ENCODE results near the gene IL5.
A peak's percentile ranks its signal among the peaks of the same experiment; 100 is the strongest.
"Not testable (repeated sequence)": the region's sequence is repeated elsewhere in the genome, so short reads cannot be mapped to it uniquely, and the experiment has no call there.

The IL5 gene

GRCh38 chr5:132543472-132544201, at the start of gene IL5:
Gene IL5 (minus strand): TSS chr5:132543522. CDS start chr5:132543478, 44 bp downstream.
- no peak for DNase-seq

GRCh38 chr5:132592521-132592920, 49.2 kb upstream of the IL5 start:
- DNase-seq, result no peak

GRCh38 chr5:132591145-132591544, 47.8 kb upstream of the IL5 start:
- DNase-seq, result no peak

DNA sequence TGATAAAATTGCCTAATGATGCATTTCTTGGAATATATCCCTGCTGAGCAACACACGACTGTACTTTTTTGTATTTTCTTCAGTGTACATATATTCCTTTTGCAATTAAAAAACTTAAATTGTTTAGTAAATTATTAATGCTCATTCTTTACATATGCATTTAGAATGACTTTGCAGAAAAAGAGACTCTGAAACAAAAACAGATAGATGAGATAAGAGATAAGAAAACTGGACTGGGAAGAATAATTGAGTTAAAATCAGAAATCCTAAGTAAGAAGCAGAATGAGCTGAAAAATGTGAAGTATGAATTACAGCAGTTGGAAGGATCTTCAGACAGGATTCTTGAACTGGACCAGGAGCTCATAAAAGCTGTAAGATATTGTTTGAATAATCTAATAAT, 46.1 kb upstream of the IL5 start:
- no peak for DNase-seq

DNA sequence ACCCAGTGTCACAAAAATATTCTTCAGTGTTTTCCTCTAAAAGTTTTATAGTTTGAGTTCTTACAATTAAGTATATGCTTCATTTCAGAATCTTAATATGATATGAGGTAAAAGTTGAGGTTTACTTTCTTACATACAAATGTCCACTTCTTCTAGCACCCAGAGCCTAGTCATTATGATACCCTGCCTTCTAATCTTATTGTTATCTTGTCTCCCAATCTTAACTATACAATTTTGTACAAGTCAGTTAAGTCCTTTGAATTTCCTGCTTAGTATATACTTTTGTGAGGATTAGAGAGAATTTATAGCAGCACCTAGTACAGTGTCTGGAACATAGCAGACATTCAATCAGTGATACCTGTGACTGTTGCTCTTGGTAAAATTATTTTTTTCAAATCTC, 42.7 kb upstream of the IL5 start:
- no peak for DNase-seq

DNA sequence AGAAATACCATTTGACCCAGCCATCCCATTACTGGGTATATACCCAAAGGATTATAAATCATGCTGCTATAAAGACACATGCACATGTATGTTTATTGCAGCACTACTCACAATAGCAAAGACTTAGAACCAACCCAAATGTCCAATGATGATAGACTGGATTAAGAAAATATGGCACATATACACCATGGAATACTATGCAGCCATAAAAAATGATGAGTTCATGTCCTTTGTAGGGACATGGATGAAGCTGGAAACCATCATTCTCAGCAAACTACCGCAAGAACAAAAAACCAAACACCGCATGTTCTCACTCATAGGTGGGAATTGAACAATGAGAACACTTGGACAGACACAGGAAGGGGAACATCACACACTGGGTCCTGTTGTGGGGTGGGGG, 41.2 kb upstream of the IL5 start:
- not testable (repeated sequence) for DNase-seq

DNA sequence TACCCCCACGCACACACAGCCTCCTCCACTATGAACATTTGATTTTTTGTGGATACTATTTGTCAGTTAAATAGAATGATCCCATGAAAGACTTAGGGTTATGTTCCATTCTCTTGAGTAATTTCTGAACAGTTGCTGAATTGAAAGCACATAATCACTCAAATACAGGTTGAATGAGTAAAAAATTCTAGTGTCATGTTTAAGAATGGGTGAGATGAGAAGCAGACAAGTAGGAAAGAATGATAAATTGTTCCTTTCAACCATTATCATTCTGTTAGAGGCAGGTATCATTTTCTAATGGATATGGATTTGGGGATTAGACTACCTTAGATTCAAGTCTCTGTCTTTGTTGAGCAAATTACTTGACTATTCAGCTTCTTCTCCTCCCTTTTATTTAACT, 32.8 kb upstream of the IL5 start:
- DNase-seq, result no peak

DNA sequence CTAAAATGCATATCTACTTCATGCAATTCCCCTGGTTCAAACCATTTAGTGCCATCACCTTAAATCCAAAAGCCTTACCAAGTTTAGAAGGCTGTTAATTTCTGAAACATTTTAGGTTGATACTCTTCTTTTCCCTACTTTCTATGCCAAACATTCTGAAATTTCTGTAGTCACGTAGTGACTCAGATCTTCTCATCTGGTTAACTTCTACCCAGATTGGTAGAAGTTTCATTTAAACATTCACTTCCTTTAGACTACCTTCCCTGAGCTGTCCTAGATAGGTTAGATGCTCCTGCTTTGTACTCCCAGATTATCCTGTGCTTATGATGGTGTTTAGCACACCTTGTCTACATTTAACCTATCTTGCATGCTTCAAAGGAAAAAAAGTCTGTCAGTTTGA, 23.3 kb upstream of the IL5 start:
- no peak for DNase-seq

- not testable (repeated sequence) for DNase-seq
Observed at GRCh38 chr5:132564555-132564954, 21.2 kb upstream of the IL5 start.

DNA sequence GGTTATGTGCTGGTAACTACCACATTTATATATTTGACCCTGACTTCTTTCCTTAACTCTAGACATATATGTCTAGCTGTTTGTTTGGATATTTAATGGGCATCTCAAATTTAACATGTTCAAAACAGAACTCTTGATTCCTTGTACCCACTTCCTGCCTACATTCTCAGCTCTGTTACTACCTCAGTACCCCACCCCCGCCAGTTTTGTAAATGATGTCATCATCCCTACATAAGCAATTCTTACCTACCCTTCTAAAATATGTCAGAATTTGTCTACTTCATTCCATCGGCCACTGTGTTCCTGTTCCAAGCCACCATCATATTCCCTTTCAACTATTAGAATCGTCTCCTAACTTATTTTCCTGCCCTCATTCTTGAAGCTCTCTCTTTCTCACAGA, 18.3 kb upstream of the IL5 start:
- no peak for DNase-seq

- DNase-seq, result no peak
Observed at GRCh38 chr5:132559383-132560060, 16.2 kb upstream of the IL5 start.

DNA sequence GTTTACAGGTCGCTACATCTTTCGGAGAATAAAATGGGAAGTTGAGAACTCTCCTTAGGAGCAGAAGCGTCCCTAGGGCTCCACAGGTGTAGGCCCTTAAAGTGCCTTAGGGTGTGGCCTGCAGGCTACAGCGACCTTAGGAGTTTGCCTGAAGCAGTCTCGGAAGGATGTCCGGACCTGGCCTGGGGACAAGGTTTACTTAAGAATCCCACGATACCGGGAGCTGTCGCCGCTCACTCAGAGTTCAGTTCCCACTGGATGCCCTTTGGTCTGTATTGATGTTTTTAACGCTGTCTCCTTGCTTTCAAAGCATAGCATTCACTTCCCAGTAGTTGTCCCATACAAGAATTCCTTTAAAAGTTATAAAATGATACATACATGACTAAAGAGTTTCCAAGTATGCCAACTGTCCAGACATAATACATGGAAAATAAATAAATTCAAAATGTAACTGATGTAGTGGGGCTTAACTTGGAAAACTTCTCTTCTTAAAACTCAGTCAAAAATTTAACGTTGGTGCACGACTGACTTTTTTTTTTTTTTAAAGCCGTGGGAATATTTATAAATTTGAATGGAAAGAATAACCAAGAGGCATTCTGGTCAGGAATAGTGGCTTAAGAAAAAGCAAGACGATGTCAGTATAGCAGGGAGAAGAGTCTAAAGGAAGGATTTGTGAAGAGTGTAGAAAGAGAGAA, 14.3 kb upstream of the IL5 start:
- DNase-seq, result peak in 1 of 4 experiments; percentile 10

GRCh38 chr5:132556763-132557477, 13.6 kb upstream of the IL5 start, which contains the start of gene RAD50:
Gene RAD50 (plus strand): TSS chr5:132556977. CDS start chr5:132557325, 348 bp downstream.
- DNase-seq, result peak; percentile 81 to 88 (median 88)

DNA sequence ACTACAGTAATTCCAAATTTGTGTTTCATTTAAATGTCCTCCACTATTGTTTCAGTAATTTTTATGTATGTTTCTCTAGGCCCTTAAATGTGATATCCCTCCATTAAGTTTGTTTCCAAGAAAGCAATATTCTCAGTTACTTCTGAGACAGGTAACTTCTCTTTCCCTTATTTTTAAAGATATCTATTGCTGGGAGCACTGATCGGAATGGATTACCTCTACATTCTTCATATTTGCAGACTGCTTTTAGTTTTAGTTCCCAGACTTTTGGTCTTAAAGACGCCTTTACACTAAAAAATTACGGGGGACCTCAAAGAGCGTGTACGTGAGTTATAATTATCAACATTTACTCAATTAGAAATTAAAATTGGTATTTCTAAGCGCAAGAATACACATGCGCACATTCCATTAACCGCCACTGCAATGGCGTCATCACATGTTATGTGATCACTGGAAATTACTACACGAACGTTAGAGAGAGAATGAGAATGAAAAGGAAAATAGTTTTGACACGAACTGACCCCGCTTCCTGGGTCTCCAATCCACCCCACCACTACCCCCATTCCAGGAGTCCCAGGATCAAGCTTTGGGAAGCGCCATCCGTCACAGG, 12.9 kb upstream of the IL5 start:
- DNase-seq, result no peak

DNA sequence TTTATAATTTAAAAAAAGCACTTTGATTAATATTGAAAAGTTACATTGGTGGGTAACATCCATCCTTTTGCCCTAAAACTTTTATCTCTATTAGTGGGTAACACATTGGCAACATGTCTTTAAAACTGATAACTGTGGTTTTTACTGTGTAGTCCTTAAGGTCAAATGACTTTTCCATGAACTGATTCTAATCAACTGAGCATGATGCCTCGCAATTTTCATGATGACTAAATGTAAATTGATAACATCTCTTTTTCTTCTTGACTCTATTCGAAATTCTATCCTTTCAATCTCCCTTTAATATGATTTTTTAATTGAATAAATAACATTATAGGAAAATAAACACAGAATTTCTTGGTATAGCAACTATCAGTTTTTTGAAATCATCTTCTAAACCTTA, 6.3 kb upstream of the IL5 start:
- DNase-seq, result no peak

DNA sequence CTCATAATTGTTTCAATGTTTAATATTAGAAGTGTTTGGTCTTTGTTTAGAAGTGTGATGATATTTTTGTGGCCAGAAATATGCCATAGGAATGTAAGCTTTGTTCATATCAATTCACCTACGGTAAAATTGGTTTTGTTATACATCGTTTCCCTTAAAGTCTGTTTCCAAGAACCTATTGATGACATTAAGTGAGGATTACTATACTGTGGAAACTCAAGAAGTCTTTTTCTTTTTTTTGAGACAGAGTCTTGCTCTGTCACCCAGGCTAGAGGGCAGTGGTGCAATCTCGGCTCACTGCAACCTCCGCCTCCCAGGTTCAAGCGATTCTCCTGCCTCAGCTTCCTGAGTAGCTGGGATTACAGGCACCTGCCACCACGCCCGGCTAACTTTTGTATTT, 5.5 kb upstream of the IL5 start:
- not testable (repeated sequence) for DNase-seq

- no peak for DNase-seq
Observed at GRCh38 chr5:132547269-132547668, 3.9 kb upstream of the IL5 start.

- DNase-seq, result no peak
Observed at GRCh38 chr5:132546108-132546507, 2.8 kb upstream of the IL5 start.

DNA sequence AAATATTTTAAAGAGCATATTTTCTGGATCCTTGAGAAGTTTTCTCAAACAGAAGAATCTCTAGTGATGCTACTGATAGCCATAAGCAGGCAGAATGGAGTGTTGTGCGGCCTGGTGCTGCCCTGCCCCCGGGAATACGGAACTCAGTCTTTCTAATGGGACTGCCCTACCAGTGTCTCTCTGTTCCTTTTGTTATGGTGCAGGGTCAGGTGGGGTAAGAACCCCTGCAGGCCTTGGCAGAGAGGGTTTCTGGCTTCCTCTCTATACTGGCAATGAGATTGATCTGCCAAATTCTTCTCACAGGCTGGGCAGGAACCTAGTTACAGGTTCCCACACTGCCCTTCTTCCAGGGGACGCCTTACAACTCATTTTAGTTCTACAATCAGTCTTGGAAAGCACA, 2.6 kb downstream of the IL5 start:
- no peak for DNase-seq

DNA sequence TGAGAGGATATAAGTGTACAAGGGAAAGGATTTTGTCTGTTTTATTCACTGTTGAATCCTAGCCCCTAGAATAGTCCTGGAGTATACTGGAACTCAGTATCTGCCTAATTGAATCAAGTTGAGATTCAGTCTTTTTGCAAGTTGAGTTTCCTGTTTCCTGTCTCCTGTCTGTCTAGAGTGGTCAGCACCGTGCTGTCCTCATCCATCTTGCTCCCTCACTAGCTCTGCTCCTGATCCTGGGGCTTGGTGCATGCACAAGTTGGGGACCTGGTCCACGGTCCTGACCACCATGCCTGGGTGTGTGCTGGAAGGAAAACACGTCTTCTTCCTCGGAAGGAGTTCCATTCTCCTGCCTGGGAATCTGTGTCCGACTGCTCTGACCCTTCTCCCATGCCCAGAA, 3.2 kb downstream of the IL5 start:
- no peak for DNase-seq

GRCh38 chr5:132539716-132540115, 3.6 kb downstream of the IL5 start:
- no peak for DNase-seq

GRCh38 chr5:132530946-132531345, 12.4 kb downstream of the IL5 start:
- DNase-seq, result no peak
